ENCODE measurements around the gene SORD. TPM values are rescaled to one million over a fixed set of nuclear protein-coding genes. Genes with fewer than 3 reads are reported as not detected.
"Not testable (repeated sequence)": the region's sequence is repeated elsewhere in the genome, so short reads cannot be mapped to it uniquely, and the experiment has no call there.

The SORD gene
- total RNA-seq, 4 donors from 2014 or later: 9.6 to 15.0 (median 13.1) TPM

DNA sequence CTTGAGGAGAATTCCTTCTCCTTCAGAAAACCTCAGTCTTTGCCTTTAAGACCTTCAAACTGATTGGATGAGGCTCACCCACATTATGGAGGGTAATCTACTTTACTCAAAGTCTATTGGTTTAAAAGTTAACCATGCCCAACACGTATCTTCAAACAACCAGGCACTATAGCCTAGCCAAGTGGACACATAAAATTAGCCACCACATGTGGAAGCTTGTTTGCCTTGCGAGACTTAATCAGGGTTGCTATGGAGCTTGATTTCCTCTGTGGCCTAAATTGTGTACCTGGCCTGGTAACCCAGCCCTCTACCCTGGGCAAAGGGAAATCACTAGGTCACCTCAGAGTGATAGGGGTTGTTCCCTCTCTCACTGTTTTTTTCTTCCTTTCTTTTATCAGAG lies 19.9 kb downstream of the SORD start:
- H3K4me1 ChIP-seq; H3K27ac ChIP-seq; H3K27me3 ChIP-seq; H3K9me3 ChIP-seq; DNase-seq (ENCODE audit: low spot score in 2 of 2); H3K4me3 ChIP-seq: not testable (repeated sequence)
- no CpG with 5 or more reads among the region's 2 CpGs for WGBS, 2 donors
- peaks cover 0 to 30% (median 0%) of the 10 kb centered on the region in 3 donors for H3K36me3 ChIP-seq

DNA sequence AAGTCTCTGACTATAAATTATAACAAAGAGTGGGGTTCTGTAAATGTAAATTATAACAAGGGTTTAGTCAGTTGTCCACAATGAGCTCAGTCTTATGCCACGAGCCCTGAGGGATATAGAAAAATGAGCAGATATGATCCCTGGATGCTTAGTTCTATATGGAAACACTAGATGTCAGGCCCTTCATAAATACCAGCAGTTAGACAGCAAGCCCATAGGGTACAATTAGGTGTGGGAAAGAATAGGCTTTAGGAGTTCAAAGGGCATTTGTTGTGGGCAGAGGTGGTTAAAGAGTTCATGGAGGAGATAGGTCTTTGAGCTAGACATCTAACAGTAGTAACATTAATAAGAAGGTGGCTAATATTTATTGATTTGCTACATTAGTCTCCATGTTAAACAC lies 21.3 kb downstream of the SORD start:
- H3K4me3 ChIP-seq; H3K4me1 ChIP-seq; DNase-seq (ENCODE audit: low spot score in 2 of 2); H3K9me3 ChIP-seq; H3K27me3 ChIP-seq; H3K27ac ChIP-seq: not testable (repeated sequence)
- H3K36me3 ChIP-seq: peaks cover 0 to 42% (median 0%) of the 10 kb centered on the region in 3 donors
- WGBS, 2 donors: no CpG with 5 or more reads among the region's 1 CpG

GRCh38 chr15:45048449-45048793 lies 25.4 kb downstream of the SORD start:
- 91% methylated on average over 4 of the region's 4 CpGs for WGBS, 2 donors
- H3K27me3 ChIP-seq; DNase-seq (ENCODE audit: low spot score in 2 of 2); H3K9me3 ChIP-seq; H3K4me3 ChIP-seq; H3K4me1 ChIP-seq: not testable (repeated sequence)
- peak overlapping the region in 1 of 4 donors; percentile 34 for H3K27ac ChIP-seq
- H3K36me3 ChIP-seq: peaks cover 0 to 75% (median 0%) of the 10 kb centered on the region in 3 donors

GRCh38 chr15:45048794-45049631 lies 26.0 kb downstream of the SORD start:
- no peak for DNase-seq (ENCODE audit: low spot score in 2 of 2)
- no peaks in the 10 kb centered on the region for H3K4me1 ChIP-seq
- 80 to 87% methylated on average over 7 of the region's 7 CpGs for WGBS, 2 donors
- H3K4me3 ChIP-seq: no peak overlapping the region
- no peaks in the 10 kb centered on the region for H3K9me3 ChIP-seq
- H3K27me3 ChIP-seq: no peaks in the 10 kb centered on the region
- TF ChIP-seq CTCF (IDR thresholded peaks at IDR 0.05) (no peak), EP300 (IDR thresholded peaks at IDR 0.05) (no peak), POLR2A (IDR thresholded peaks at IDR 0.05) (no peak)
- peaks cover 0 to 71% (median 0%) of the 10 kb centered on the region in 3 donors for H3K36me3 ChIP-seq
- peak overlapping the region in 2 of 4 donors; percentile 10 to 23 for H3K27ac ChIP-seq

DNA sequence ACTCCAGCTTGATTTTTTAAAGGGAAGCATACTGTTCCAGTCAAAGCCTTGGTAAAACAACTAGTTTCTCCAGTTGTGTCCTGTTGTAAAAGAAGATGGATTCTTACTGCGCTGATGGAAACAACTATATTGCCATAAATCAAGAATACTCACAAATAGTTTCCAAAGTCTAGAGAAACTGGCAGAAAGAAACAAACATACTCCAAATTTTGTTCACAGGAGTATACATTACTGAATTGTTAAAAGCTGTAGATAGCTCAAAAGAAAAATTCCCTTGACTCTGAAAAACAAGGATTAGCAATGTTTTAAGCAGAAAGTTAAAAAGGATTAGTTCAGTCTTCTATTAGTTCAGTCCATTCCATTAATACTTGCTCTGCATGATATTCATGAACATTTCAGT lies 27.6 kb downstream of the SORD start:
- Histone ChIP-seq H3K27me3 (no peaks in the 10 kb centered on the region), H3K4me1 (no peaks in the 10 kb centered on the region), H3K9me3 (no peaks in the 10 kb centered on the region), H3K36me3 (peaks cover 0 to 62% (median 0%) of the 10 kb centered on the region in 3 donors), H3K27ac (no peak overlapping the region), H3K4me3 (no peak overlapping the region)
- 100% methylated on average over 1 of the region's 1 CpG for WGBS, 2 donors
- no peak for TF ChIP-seq POLR2A (IDR thresholded peaks at IDR 0.05)
- no peak for TF ChIP-seq EP300 (IDR thresholded peaks at IDR 0.05)
- no peak for TF ChIP-seq CTCF (IDR thresholded peaks at IDR 0.05)
- no peak for DNase-seq (ENCODE audit: low spot score in 2 of 2)

GRCh38 chr15:45052676-45053075 lies 29.7 kb downstream of the SORD start:
- H3K9me3 ChIP-seq; H3K4me3 ChIP-seq; H3K4me1 ChIP-seq; H3K27ac ChIP-seq; H3K27me3 ChIP-seq; DNase-seq (ENCODE audit: low spot score in 2 of 2): not testable (repeated sequence)
- peaks cover 0 to 47% (median 0%) of the 10 kb centered on the region in 3 donors for H3K36me3 ChIP-seq
- 92 to 97% methylated on average over 3 of the region's 3 CpGs for WGBS, 2 donors

DNA sequence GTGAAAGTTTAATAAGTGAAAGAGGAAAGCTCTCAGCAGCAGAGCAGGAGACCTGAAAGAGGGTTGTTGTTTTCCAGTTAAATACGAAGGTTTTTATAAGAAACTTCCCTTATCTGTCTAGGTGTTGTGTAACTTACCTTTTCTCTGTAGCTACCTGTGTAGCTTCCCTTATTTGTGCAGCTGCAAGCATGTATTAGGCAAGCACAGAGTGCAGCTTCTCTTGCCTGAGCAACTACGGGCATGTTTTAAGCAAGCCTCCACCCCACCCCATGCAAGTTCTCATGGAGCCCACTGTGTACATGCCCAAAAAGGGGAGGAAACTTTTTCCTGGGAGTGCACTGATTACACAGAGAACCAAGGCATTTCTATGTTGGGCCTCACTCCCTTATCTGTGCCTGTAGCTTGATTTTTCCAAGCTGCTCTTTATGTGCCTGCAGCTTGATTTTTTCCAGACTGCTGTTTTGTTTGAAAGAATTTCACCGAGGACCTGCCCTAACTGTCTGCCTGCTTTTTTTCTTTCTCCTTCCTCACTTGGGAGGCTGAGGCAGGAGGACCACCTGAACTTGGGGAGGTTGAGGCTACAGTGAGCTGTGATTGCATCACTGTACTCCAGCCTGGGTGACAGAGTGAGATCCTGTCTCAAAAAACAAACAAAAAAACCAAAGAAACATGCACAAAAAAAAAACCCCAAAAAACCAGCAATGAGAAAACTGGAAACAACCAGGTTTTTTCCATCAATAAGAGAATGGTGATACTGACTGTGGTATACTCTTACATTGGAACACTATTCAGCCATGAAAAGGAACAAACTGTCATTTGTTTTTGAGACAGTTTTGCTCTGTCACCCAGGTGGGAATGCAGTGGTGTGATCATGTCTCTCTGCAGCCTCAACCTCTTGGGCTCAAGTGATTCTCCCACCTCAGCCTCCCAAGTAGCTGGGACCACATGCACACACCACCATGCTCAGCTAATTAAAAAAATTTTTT lies 36.0 kb downstream of the SORD start:
- not testable (repeated sequence) for DNase-seq (ENCODE audit: low spot score in 2 of 2); H3K4me3 ChIP-seq; H3K27me3 ChIP-seq; H3K4me1 ChIP-seq; H3K27ac ChIP-seq; H3K9me3 ChIP-seq
- 78 to 92% methylated on average over 3 of the region's 3 CpGs for WGBS, 2 donors
- H3K36me3 ChIP-seq: peaks cover 0 to 18% (median 0%) of the 10 kb centered on the region in 3 donors

GRCh38 chr15:45062301-45062700 lies 39.3 kb downstream of the SORD start:
- not testable (repeated sequence) for DNase-seq (ENCODE audit: low spot score in 2 of 2)
- WGBS, 2 donors: 90 to 100% methylated on average over 3 to 4 of the region's 7 CpGs

More at GRCh38 chr15:45062301-45062700, 39.3 kb downstream of the SORD start:
- not testable (repeated sequence) for H3K9me3 ChIP-seq, H3K4me3 ChIP-seq, H3K4me1 ChIP-seq, H3K27ac ChIP-seq, H3K27me3 ChIP-seq
- H3K36me3 ChIP-seq: peaks cover 0 to 24% (median 0%) of the 10 kb centered on the region in 3 donors
